GM18858 (cell line): ENCODE results near the gene ATP7B.

ENCODE experiments used
- ATAC-seq: cut with Tn5 transposase; IDR thresholded peaks from one replicate; pipeline ENCODE4 v1.9.1; 2021; ENCODE audit not compliant: unreplicated experiment

The ATP7B gene

DNA sequence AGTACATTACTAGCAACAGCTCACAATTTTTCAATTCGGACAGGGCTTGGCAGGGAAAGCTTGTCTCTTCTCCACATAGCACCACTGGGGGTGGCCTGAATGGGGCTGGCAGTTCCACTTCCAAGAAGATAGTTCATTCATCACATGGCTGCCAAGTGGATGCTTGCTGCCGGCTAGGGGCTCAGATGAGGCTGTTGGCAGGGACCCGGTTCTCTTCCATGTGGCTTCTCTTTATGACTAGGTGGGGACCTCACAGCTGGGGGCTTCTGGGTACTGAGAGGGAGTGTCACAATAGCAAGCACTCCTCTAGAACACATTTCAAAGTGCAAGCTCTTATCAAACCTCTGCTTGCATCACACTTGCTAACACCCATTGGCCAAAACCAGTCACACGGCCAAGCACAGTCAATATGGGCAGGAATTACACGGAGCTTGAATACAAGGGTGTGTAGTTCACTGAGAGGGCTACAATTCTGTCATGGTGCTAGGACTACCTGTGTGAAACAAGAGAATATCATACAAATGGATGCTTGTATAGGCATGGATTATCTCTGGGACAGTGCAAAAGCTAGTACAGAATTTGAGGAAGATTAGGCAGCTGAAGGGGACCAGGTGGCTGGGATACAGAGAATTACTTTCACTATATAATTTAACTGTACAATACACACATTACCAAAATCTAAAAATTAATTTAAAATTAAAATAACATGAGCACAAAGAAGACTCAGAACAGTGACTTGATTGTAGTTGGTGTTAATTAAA is 32.3 kb downstream of the ATP7B start:
- no peak for ATAC-seq

DNA sequence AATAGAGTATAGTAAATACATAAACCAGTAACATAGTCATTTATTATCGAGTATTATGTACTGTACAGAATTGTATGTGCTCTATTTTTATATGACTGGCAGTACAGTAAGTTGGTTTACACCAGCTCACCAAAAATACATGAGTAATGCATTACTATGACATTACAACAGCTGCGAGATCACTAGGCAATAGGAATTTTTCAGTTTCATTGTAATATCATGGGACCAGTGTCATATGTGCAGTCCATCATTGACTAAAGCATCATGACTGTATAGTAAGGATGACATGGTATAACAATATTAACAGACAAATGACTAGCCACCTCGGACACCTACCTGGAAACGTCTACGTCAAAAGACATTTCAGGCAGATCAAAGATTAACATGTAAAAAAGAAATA is 33.6 kb downstream of the ATP7B start:
- no peak for ATAC-seq

DNA sequence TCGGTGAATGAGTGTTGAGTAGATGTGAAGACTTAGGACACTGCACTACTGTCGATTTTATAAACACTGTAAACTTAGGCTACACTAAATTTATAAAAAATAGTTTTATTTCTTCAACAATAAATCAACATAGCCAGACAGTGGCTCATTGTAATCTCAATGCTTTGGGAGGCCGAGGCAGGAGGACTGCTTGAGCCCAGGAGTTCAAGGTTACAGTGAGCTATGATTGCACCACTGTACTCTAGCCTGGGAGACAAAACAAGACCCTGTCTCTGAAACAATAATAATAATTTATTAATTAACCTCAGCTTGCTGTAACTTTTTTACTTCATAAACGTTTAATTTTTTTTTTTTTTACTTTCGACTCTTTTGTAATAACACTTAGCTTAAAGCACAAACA is 34.4 kb downstream of the ATP7B start:
- ATAC-seq: no peak

DNA sequence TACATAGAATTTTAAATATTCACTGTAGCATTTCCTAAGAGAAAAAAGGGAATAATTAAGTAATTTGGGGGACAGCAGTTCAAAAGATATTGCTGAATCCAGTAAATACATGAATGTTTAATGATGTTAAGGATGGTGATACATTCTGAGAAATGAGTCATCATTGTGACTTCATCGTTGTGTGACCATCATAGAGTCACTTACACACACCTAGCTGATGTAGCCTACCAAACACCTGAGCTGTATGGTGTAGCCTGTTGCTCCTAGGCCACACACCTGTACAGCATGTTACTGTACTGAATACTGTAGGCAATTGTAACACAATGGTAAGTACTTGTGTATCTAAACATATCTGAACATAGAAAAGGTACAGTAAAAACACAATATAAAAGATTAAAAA is 34.8 kb downstream of the ATP7B start:
- ATAC-seq: no peak

DNA sequence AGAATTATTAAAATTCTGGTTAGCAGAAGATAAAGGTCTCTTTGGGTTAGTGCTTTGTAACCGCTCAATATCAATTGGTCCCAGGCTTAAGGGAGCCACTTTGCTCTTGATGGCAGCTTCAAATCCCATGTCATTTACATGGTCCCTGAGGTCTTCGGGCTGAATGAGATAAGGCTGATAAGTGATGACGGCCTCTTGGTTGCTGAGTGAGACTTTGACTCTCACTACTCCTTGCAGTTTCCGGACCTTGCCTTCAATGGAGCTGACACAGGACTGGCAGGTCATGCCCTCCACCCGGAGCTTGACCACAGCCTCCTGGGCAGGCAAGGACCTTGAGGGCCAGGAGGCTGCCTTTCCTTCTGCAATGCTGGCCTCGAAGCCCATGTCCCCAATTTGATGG is 36.8 kb downstream of the ATP7B start:
- ATAC-seq: no peak

DNA sequence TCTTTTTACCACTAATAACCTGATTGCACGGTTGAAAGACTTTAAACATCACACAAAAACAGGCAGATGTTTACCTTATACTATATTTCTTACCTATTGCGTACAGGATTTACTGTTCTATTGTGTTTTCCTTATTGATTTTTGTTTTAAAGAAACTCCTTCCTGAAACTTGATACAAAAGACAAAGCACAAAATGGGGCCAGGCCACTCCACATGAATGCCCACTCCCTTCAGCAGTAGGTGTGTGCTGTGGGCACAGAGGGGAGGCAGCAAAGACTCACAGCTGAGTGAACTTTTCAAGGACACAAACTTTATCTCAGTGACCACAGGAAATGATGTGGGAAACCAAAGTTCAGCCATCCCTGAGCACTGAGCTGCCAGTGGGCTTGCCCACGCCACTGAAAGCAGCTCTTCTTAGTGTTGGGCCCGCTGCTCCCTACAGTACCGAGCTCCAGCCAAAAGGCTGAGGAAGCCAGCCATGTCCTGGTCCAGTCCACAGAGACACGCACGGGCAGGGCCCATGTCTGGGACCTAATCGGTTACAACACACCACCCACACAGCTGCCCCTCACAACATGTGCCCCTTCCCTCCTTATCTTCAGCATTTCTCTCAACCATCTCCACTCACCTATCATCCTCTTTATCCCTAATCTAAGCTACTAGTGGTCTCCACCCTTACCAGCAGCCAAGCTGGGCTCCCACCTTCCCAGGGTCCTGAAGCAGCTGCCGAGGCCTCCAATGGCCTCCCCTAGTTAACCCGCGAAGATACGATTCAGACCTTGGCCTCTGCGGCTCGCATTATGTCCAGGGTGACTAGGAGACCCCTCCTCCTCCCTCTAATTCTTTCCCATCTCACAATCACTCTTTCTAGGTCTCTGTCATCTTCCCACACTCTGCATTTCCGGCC is 39.5 kb downstream of the ATP7B start:
- no peak for ATAC-seq

DNA sequence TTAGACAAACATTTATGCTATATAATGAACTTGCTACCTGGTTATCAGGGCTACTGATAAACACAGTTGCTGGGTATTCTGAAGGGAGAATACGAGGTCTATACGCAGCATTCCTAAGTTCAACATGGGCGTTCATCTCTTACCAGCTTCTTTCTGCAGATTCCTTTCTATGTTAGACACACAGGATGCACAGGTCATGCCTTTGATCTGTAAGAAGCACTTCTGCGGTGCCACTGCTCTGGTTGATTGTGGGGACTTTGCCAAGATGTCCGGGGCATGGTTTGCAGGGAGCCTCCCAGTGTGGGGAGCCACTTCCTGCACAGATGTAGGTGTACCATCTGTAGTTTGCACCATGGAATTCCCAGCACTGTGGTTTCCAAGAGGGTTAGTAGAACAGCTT is 40.9 kb downstream of the ATP7B start:
- no peak for ATAC-seq

DNA sequence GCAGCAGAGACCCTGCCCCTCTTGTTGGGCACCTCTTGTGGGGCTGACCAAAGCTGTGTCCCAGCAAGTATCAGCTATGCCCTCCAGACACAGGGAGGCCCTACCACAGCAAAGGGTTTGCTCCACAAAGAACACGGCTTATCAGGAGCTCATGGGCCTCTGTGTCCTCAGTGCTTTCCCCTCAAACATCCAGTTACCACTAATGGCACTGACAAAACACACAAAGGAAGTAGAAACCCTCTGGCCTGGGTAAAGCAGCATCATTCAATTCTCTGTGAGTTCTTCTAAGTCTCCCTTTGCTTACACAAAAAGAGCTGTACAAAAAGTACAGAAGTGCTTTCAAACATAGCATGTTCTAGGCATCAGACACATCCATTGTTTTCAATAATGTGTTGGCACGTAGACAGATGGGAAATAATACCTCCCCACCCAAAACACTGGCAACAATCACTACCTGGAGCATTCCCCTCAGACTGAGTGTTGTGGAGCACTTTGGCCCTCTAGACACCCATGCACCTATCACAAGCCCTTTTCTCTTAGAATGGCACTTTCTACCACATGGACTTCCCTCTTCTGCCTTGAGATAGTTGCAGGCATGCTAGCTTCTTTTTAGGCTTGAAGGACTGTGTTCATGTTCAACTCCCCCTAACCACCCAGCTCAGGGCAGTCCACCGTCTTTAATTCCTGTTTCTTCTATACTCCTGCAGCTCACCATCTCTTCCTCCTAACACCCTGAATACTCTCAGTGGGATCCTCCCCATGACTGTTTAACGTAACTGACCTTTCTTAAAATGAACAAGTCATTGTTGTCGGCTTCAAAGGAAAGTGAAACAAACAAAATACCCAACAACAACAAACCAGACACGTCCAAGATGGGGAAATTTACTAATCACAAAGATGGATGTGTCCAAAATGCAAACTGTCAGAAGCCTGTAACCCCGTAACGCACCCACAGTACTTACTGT is 43.5 kb downstream of the ATP7B start:
- ATAC-seq: no peak

DNA sequence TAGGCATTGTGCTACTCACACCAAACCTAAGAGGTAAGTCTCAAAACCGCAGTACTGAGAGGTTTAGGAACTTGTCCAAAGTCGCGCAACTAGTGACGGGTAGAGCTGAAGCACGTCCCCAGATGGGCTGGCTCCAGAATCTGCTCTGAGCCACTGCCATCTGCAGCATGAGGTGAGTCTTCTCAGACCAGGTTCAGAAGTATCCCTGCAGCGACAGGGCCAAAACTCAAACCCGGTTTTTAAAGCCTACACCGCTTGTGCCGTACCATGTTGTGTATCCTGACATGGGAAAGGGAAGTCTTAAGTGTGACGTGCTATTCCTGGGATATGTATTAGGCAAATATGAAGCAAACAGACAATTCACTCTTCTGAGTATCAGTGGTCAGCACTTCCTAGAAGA is 45.1 kb downstream of the ATP7B start:
- no peak for ATAC-seq

DNA sequence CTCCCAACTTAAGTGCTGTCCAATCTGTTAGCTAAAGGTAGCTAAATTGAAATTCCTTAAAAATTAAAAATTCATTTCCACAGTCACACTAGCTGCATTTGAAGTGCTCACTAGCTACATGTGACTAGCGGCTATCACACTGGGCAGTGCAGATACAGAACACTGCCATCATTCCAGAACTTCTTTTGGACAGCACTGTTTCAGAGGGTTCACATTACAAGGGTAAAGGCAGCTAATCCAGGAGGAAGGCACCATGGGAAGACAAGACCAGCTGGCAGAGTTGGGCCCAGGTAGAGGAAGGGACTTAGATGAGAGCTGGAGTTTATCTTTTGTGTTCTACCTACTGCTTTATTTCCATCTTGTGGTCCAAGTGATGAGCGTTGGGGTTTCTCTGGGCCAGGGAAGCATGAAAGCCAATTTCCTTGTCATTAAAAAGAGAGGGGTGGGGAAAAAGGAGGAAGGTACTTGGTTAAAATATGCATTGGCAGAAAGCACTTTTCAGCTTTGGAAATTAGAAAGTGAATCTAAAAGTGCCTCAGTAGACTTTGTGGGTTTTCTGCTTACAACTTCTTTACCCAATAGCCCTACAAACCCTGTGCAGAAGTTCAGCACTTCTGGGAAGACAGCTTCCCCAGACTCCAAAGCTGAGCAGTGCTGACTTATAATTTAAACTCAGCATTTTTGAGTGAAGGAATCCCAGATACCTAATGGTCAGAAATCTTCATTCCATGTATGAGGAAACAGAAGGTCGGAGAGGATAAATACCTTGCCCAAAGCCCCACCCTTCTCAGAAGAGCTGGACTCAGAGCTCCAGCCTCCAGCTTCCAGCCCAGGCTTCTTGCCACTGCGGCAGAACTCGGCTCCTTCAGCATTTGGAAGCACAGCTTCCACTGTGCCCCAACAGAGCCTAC is 49.5 kb downstream of the ATP7B start:
- no peak for ATAC-seq

DNA sequence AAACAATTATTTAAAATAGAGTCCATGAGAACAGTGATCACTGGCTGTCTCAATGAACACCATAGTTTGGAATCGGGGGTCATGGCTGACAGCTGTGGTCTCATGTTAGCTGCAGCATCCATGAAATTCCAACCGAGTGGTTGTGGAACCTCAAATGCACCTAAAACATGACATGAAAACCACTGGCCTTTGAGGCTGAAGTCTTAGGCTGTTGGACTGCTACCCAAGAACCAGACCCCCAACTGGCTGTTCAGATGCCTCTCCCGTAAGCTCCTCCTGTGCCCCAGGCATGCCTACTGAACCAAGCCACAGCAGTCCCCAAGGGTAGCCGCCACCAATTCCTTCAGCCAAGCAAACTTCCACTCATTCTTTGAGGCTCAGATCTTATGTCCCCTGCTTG is 50.5 kb downstream of the ATP7B start:
- ATAC-seq: no peak

DNA sequence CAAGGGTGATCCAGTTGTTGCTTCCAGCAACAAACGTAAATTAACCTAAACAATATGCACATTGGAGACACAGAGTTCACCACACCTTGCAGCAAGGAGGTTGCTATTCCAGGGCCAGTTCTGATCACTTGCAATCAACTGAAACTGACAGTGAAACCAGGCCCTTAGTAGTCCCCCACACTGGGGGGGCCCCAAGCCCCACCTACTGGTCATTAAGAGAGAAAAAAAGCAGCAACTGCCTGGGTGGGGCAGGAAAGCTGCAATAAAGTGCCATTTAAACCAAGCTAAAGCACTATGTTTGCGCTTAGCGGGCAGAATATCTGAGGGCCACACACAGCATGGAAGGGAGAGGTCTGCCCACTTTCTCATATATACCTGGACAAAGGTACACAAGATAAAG is 51.5 kb downstream of the ATP7B start:
- ATAC-seq: peak; percentile 56

DNA sequence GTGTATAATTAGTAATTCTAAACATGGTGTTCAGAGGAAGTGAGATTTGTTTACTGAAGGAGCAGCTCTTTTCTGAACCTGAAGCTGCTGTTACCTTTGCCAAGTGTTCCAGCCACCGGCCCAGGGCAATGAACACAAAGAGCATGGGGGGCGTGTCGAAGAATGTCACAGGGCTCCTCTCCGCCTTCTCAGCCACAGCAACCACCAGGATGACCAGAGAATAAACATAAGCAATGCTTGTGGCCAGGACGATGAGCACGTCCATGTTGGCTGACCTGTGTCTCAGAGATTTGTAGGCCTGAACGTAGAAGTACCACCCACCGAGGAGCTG is 53.1 kb downstream of the ATP7B start:
- no peak for ATAC-seq

DNA sequence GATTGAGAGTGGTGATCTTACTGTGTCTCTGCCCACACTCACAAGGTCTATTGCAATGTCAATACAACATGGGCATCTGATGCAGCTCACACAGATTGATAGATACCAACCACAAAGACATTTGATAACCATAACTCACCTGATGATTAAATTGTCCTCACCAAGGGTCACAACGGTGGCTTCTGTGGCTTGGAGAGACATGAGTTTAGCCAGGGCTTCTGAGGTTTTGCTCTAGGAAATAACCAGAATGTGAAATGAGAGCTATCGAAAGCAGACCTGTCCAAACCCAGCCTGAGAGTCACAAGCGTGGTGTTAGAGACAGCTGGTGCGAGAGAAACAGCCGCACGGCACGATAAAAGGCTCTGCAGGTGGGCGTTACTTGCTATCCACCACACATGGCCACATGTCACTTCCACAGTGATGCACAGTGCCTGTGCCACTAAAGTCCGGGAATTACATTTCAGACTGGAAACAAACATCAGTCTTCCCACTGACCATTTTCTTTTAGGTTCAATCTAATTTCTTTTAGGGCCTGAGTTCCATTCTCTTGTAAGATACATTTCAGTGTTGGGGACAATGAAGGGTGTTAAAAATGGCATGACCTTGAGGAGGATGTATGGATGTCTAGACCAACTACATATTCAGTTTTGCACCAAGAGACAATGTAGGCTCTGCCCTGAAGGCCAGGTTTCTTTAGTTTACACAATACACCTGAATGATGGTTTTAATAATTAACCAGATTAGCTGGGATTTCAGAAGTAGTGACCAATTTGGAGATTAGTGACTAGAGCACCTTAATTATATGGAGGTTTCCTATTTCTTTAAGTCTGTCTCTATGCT is 53.7 kb downstream of the ATP7B start:
- ATAC-seq: peak; percentile 37

DNA sequence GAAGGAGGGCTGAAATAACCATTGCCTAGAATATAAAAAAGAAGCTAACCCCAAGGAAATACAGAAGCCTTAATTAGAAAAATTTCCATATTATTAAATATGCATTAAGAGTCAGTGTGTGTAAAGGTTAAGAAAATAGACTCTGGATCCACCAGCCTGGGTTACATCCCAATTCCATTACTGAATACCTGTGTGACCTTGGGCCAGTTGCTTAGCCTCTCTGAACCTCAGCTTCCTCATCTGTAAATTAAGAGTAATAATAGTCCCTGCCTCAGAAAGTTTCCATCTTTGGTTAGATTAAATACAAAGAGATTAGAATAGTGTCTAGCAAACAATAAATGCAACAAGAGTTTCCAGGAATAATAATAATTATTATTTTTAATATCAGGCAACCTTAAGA is 54.5 kb downstream of the ATP7B start:
- no peak for ATAC-seq

DNA sequence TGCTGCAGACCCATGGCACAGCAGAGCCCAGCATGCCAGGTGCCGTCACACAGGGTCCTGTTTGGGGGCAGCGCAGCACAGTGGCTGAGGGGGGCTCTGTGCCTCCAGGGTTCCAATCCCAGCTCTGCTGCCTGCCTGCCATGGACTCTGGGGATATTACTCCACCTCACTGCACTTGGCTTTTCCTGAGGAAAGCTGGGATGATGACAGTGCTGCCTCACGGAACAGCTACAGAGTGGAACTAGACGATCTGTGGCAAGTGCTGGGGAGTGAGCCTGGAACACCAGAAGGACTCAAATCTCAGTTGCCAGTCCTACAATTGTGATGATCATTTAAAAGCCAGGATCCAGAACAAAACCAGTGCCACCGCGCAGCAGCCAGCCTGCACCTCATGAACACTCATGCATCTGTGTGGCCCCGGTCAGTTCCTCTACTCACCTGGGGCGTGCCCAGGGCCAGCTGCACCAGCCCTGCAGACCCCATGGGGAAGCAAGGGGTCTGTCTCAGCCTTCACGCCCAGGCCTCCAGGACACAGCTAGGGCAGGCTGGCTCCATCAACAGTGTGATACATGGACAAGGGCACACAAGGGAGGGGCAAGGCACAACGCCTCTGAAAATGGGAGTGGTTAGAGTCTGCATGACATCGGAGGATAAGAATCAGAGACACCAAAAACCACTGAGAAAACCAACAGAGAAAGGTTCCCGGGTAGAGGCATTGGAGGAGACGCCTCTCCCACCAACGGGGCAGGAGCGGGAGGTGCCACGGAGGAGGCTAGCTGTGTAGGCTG is 55.2 kb downstream of the ATP7B start:
- ATAC-seq: no peak

DNA sequence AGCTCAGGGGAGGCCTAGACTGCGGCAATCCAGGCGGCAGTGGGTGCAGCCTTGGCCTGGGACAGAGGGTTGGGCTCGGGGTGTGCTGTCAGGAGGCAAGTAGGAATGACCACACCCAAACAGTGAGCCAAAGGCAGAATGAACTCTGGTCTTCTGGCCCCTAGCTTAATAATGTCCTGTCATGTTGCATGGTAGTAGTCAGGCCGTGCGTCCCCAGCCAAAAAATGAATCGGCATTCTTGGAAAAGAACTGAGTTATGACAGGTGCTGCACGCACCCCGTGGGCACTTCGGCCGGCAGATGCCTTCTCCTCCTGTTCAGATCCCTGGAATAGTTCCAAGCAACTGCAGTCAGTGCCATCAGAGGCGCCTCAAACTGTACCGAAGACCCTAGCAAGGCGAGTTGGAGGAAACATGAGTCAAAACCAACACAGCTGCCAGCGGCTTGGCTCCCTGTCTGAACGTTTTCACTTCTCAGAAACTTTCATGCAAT is 55.9 kb downstream of the ATP7B start:
- ATAC-seq: no peak
